ENCODE data around the gene SMC6. TPM values are rescaled to one million over a fixed set of nuclear protein-coding genes. Genes with fewer than 3 reads are reported as not detected.

Gene SMC6
- total RNA-seq, 4 donors from 2014 or later = 8.9 to 18.6 (median 12.0) TPM

- ATAC-seq (ENCODE audit: low FRiP score) = no peak
- TF ChIP-seq, protein P1, sequence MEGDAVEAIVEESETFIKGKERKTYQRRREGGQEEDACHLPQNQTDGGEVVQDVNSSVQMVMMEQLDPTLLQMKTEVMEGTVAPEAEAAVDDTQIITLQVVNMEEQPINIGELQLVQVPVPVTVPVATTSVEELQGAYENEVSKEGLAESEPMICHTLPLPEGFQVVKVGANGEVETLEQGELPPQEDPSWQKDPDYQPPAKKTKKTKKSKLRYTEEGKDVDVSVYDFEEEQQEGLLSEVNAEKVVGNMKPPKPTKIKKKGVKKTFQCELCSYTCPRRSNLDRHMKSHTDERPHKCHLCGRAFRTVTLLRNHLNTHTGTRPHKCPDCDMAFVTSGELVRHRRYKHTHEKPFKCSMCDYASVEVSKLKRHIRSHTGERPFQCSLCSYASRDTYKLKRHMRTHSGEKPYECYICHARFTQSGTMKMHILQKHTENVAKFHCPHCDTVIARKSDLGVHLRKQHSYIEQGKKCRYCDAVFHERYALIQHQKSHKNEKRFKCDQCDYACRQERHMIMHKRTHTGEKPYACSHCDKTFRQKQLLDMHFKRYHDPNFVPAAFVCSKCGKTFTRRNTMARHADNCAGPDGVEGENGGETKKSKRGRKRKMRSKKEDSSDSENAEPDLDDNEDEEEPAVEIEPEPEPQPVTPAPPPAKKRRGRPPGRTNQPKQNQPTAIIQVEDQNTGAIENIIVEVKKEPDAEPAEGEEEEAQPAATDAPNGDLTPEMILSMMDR (IDR thresholded peaks at IDR 0.05) = no peak
- DNase-seq (ENCODE audit: low spot score) = no peak
Observed at GRCh38 chr2:17786727-17787126, 33.1 kb upstream of the SMC6 start.

GRCh38 chr2:17781482-17781881 lies 27.9 kb upstream of the SMC6 start:
- TF ChIP-seq, protein P1 (IDR thresholded peaks at IDR 0.05) = no peak
- DNase-seq (ENCODE audit: low spot score) (no peak), ATAC-seq (ENCODE audit: low FRiP score) (no peak)

- TF ChIP-seq, protein P1 (IDR thresholded peaks at IDR 0.05) = no peak
- no peak for ATAC-seq (ENCODE audit: low FRiP score)
- DNase-seq (ENCODE audit: low spot score) = no peak
Observed at GRCh38 chr2:17780546-17780945, 26.9 kb upstream of the SMC6 start.

GRCh38 chr2:17772532-17772931 lies 18.9 kb upstream of the SMC6 start:
- TF ChIP-seq, protein P1 (IDR thresholded peaks at IDR 0.05) = no peak
- ATAC-seq (ENCODE audit: low FRiP score) (no peak), DNase-seq (ENCODE audit: low spot score) (no peak)

DNA sequence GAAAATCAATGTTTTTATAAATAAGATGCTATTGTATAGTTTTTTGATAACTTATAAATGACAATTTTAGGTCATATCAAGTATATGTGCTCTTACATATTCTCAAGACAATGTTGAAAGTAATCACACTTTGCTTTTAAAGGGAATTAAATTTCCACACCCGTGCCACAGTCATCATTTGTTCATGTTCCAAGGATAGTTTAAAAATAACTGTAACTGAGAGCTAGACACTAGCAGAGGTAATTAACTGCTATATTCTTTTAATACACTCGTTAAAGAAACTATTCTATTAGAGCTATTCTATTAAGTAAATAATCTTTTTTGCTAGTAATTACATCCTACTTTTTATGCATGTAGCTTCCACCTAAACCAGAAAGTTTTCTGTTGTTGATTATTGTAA lies 18.3 kb upstream of the SMC6 start:
- DNase-seq (ENCODE audit: low spot score) (no peak), ATAC-seq (ENCODE audit: low FRiP score) (no peak)
- TF ChIP-seq, protein P1 (IDR thresholded peaks at IDR 0.05) = no peak

GRCh38 chr2:17768894-17769293 lies 15.3 kb upstream of the SMC6 start:
- TF ChIP-seq, protein P1 (IDR thresholded peaks at IDR 0.05) = no peak
- DNase-seq (ENCODE audit: low spot score) (no peak), ATAC-seq (ENCODE audit: low FRiP score) (no peak)

GRCh38 chr2:17765398-17765797 lies 11.8 kb upstream of the SMC6 start:
- ATAC-seq (ENCODE audit: low FRiP score) = no peak
- DNase-seq (ENCODE audit: low spot score) = no peak
- TF ChIP-seq, protein P1 (IDR thresholded peaks at IDR 0.05) = no peak
